Body of pancreas (tissue), 4 donors: ENCODE measurements around the gene COMMD1.

ENCODE experiments used
- POLR2A ChIP-seq, 3 donors: fragments of 450-650 bp; IDR thresholded peaks; one replicate each; pipeline ENCODE4 v1.6.1; 2016; ENCODE audit warnings: antibody characterized with exemption in 3 of 3, mild to moderate bottlenecking in 2 of 3
- TF ChIP-seq, protein P1 (sequence below), 7 experiments: fragments of 450-650 bp in 4 of 7; fragments of 200-600 bp in 3 of 7; sonication (generic) in 3 of 7; IDR thresholded peaks; one replicate each; pipeline ENCODE4 v1.5.1; 2016 to 2019; ENCODE audit warnings: antibody characterized with exemption in 7 of 7

- no peak for TF ChIP-seq POLR2A (IDR thresholded peaks at IDR 0.05)
- TF ChIP-seq, protein P1, sequence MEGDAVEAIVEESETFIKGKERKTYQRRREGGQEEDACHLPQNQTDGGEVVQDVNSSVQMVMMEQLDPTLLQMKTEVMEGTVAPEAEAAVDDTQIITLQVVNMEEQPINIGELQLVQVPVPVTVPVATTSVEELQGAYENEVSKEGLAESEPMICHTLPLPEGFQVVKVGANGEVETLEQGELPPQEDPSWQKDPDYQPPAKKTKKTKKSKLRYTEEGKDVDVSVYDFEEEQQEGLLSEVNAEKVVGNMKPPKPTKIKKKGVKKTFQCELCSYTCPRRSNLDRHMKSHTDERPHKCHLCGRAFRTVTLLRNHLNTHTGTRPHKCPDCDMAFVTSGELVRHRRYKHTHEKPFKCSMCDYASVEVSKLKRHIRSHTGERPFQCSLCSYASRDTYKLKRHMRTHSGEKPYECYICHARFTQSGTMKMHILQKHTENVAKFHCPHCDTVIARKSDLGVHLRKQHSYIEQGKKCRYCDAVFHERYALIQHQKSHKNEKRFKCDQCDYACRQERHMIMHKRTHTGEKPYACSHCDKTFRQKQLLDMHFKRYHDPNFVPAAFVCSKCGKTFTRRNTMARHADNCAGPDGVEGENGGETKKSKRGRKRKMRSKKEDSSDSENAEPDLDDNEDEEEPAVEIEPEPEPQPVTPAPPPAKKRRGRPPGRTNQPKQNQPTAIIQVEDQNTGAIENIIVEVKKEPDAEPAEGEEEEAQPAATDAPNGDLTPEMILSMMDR (IDR thresholded peaks at IDR 0.05): peak in 3 of 7 experiments; percentile 10 to 37 (median 26)
These were observed 108.6 kb downstream of the COMMD1 start for GRCh38 chr2:62014102-62014501.
